ENCODE results near the gene CDC37L1. TPM values are rescaled to one million over a fixed set of nuclear protein-coding genes. Genes with fewer than 3 reads are reported as not detected.
"Not testable (repeated sequence)": the region's sequence is repeated elsewhere in the genome, so short reads cannot be mapped to it uniquely, and the experiment has no call there.

The CDC37L1 gene
- polyA plus RNA-seq, 10 donors: 18.5 to 33.8 (median 24.5) TPM

- no peak for DNase-seq
Observed at GRCh38 chr9:4746278-4747030, 67.1 kb downstream of the CDC37L1 start.

GRCh38 chr9:4748612-4749011 is 69.2 kb downstream of the CDC37L1 start:
- no peak for DNase-seq

GRCh38 chr9:4750023-4750673 is 70.8 kb downstream of the CDC37L1 start:
- DNase-seq: peak in 2 of 3 donors; percentile 30 to 54

GRCh38 chr9:4754530-4754929 is 75.2 kb downstream of the CDC37L1 start:
- not testable (repeated sequence) for DNase-seq

- DNase-seq: no peak
Observed at GRCh38 chr9:4755026-4755609, 75.7 kb downstream of the CDC37L1 start.

GRCh38 chr9:4756420-4756819 is 77.1 kb downstream of the CDC37L1 start:
- peak in 1 of 3 donors; percentile 8 for DNase-seq

Other genes with a start within 250 kb of the CDC37L1 start
- gene SLC1A1, start 189.1 kb upstream of the CDC37L1 start, polyA plus RNA-seq (ENCODE audit: insufficient read length in 10 of 10): 1 to 10 TPM in 1 of 10 donors, under 1 TPM in 9; 0.29 to 1.1 (median 0.78) TPM
- gene PLPP6, start 17.3 kb upstream of the CDC37L1 start, polyA plus RNA-seq (ENCODE audit: insufficient read length in 10 of 10): 1 to 10 TPM; 3.5 to 7.1 (median 4.4) TPM
- 1 to 10 TPM in 1 of 10 donors, under 1 TPM in 9; 0.17 to 1.4 (median 0.52) TPM for gene SPATA6L, start 13.1 kb upstream of the CDC37L1 start, polyA plus RNA-seq (ENCODE audit: insufficient read length in 10 of 10)
- 10 to 100 TPM; 40.7 to 55.5 (median 44.6) TPM for gene AK3, start 61.6 kb downstream of the CDC37L1 start, polyA plus RNA-seq (ENCODE audit: insufficient read length in 10 of 10)
- gene RCL1, start 113.4 kb downstream of the CDC37L1 start, polyA plus RNA-seq (ENCODE audit: insufficient read length in 10 of 10): 10 to 100 TPM in 9 of 10 donors, 1 to 10 TPM in 1; 9.9 to 15.8 (median 13.2) TPM

All from muscle of back (tissue), 11 donors.